H1 (cell line): ENCODE measurements around the gene PIK3C2G. TPM values are rescaled to one million over a fixed set of nuclear protein-coding genes. Genes with fewer than 3 reads are reported as not detected.

Source experiments
- CTCF ChIA-PET: fragments of 300-600 bp; sonication (Branson Sonifier 250); formaldehyde crosslinking; loops from one replicate; lab custom pipeline; 2021; ENCODE audit not compliant: partially characterized antibody; lab: Charles Lee
- POLR2A ChIA-PET: fragments of 300-600 bp; sonication (Branson Sonifier 250); formaldehyde crosslinking; loops from one replicate; lab custom pipeline; 2021; ENCODE audit warnings: inconsistent platforms; ENCODE audit not compliant: partially characterized antibody; lab: Charles Lee
- DNase-seq, 2 experiments: peaks; one replicate each; pipeline versions ENCODE4 v3.0.0 to v3.0.0-alpha.2; 2010 to 2022; ENCODE audit warnings: low spot score in 2 of 2, low read depth in 1 of 2, mixed read lengths in 1 of 2
- FAIRE-seq: peaks from 2 replicates; lab custom pipeline; 2011; peaks lifted over from hg19 to GRCh38; lab: Jason Lieb, UNC
- H2AFZ ChIP-seq: 2 replicates; pipeline ENCODE4 v1.8.1; 2012; ENCODE audit warnings: low read length, inconsistent platforms
- H2AK5ac ChIP-seq: 2 replicates; pipeline ENCODE4 v1.6.1; 2013; ENCODE audit warnings: low read depth, low read length
- H2BK120ac ChIP-seq: replicated peaks from 2 replicates; pipeline ENCODE3; 2013; ENCODE audit warnings: low read depth, low read length, inconsistent platforms
- H2BK12ac ChIP-seq: 2 replicates; pipeline ENCODE4 v1.6.1; 2013; ENCODE audit warnings: low read depth, low read length
- H2BK15ac ChIP-seq: 2 replicates; pipeline ENCODE4 v1.6.1; 2013; ENCODE audit warnings: low read length
- H2BK20ac ChIP-seq: 2 replicates; pipeline ENCODE4 v1.6.1; 2013; ENCODE audit warnings: low read length
- H2BK5ac ChIP-seq: 2 replicates; pipeline ENCODE4 v1.6.1; 2013; ENCODE audit warnings: low read depth, low read length
- H3K14ac ChIP-seq: 2 replicates; pipeline ENCODE4 v1.6.1; 2013; ENCODE audit warnings: inconsistent platforms; ENCODE audit not compliant: insufficient read length
- H3K18ac ChIP-seq: 2 replicates; pipeline ENCODE4 v1.6.1; 2013; ENCODE audit warnings: low read length; ENCODE audit errors: extremely low read depth
- H3K23ac ChIP-seq: 2 replicates; pipeline ENCODE4 v1.6.1; 2013; ENCODE audit warnings: inconsistent platforms; ENCODE audit not compliant: insufficient read length
- H3K23me2 ChIP-seq: 2 replicates; pipeline ENCODE4 v1.6.1; 2013; ENCODE audit warnings: low read depth, low read length
- H3K27ac ChIP-seq: 2 replicates; pipeline ENCODE4 v1.6.1; 2011; ENCODE audit warnings: low read depth, low read length, inconsistent platforms
- H3K27me3 ChIP-seq, 4 experiments: replicated peaks in 1 of 4; 1 replicate in 1 of 4; 2 replicates in 3 of 4; pipeline versions ENCODE4 v1.6.1 to v1.8.1; 2011 to 2013; ENCODE audit warnings: low read length in 3 of 4, mild to moderate bottlenecking in 3 of 4, inconsistent platforms in 2 of 4, mixed read lengths in 2 of 4, moderate library complexity in 1 of 4; ENCODE audit not compliant: control insufficient read depth in 3 of 4, insufficient read depth in 3 of 4; ENCODE audit errors: extremely low read depth in 1 of 4
- H3K36me3 ChIP-seq, 4 experiments: 2 replicates each; pipeline versions ENCODE4 v1.6.1 to v1.8.1; 2011 to 2013; ENCODE audit warnings: mild to moderate bottlenecking in 4 of 4, low read length in 3 of 4, moderate library complexity in 2 of 4, control low read depth in 1 of 4, inconsistent platforms in 1 of 4; ENCODE audit not compliant: insufficient read depth in 4 of 4, control insufficient read depth in 2 of 4
- H3K4ac ChIP-seq: replicated peaks from 2 replicates; pipeline ENCODE3; 2013; ENCODE audit warnings: low read length, low read depth, mixed read lengths, inconsistent platforms; ENCODE audit not compliant: insufficient read length
- H3K4me1 ChIP-seq, 4 experiments: replicated peaks in 1 of 4; 1 replicate in 1 of 4; 2 replicates in 3 of 4; pipeline versions ENCODE4 v1.6.1 to v1.8.1; 2011 to 2013; ENCODE audit warnings: low read length in 3 of 4, inconsistent platforms in 2 of 4, mixed read lengths in 1 of 4; ENCODE audit not compliant: insufficient read depth in 4 of 4, control insufficient read depth in 3 of 4
- H3K4me2 ChIP-seq, 2 experiments: 2 replicates each; pipeline versions ENCODE4 v1.6.1 to v1.8.1; 2011 to 2013; ENCODE audit warnings: low read depth in 2 of 2, low read length in 2 of 2, control low read depth in 1 of 2, inconsistent platforms in 1 of 2, mild to moderate bottlenecking in 1 of 2; ENCODE audit not compliant: insufficient read depth in 1 of 2
- H3K4me3 ChIP-seq, 4 experiments: fragments of 200-600, 300-600 bp in 1 of 4; sonication (generic), shearing (Covaris generic), sonication (Bioruptor Twin) in 1 of 4; 2 replicates each; pipeline versions ENCODE4 v1.5.1 to v1.8.1; 2011 to 2016; ENCODE audit warnings: low read length in 4 of 4, low read depth in 3 of 4, control low read depth in 2 of 4, inconsistent platforms in 2 of 4, mild to moderate bottlenecking in 2 of 4, mixed read lengths in 1 of 4, moderate library complexity in 1 of 4; ENCODE audit not compliant: insufficient read depth in 2 of 4; ENCODE audit errors: extremely low read depth in 1 of 4
- H3K56ac ChIP-seq: replicated peaks from 2 replicates; pipeline ENCODE3; 2013; ENCODE audit warnings: low read depth, mild to moderate bottlenecking, mixed read lengths, low read length, inconsistent platforms; ENCODE audit not compliant: insufficient read length
- H3K79me1 ChIP-seq: 2 replicates; pipeline ENCODE4 v1.6.1; 2013; ENCODE audit warnings: low read depth, low read length, control low read depth
- H3K79me2 ChIP-seq, 2 experiments: 2 replicates each; pipeline versions ENCODE4 v1.6.1 to v1.8.1; 2012 to 2013; ENCODE audit warnings: low read length in 2 of 2, mild to moderate bottlenecking in 2 of 2, inconsistent platforms in 1 of 2; ENCODE audit not compliant: insufficient read depth in 2 of 2, control insufficient read depth in 1 of 2
- H3K9ac ChIP-seq, 4 experiments: replicated peaks in 1 of 4; 1 replicate in 1 of 4; 2 replicates in 3 of 4; pipeline versions ENCODE4 v1.6.1 to v1.8.1; 2011 to 2013; ENCODE audit warnings: low read depth in 3 of 4, low read length in 3 of 4, control low read depth in 2 of 4, mild to moderate bottlenecking in 2 of 4, moderate library complexity in 2 of 4, inconsistent platforms in 1 of 4; ENCODE audit errors: extremely low read depth in 1 of 4
- H3K9me3 ChIP-seq, 2 experiments: 2 replicates each; pipeline versions ENCODE4 v1.6.1 to v1.8.1; 2012 to 2013; ENCODE audit warnings: mild to moderate bottlenecking in 2 of 2, moderate library complexity in 2 of 2, control low read depth in 1 of 2, inconsistent platforms in 1 of 2, low read depth in 1 of 2, low read length in 1 of 2, mixed read lengths in 1 of 2; ENCODE audit not compliant: insufficient read depth in 2 of 2
- H4K20me1 ChIP-seq, 2 experiments: replicated peaks in 1 of 2; 2 replicates each; pipeline versions ENCODE3 to v1.8.1; 2011 to 2013; ENCODE audit warnings: inconsistent platforms in 2 of 2, low read length in 2 of 2, mild to moderate bottlenecking in 1 of 2; ENCODE audit not compliant: insufficient read depth in 2 of 2, control insufficient read depth in 1 of 2
- H4K5ac ChIP-seq: 2 replicates; pipeline ENCODE4 v1.6.1; 2013; ENCODE audit warnings: low read length, low read depth, mixed read lengths, inconsistent platforms; ENCODE audit not compliant: insufficient read length
- H4K8ac ChIP-seq: 2 replicates; pipeline ENCODE4 v1.8.0; 2013; ENCODE audit warnings: mild to moderate bottlenecking, moderate library complexity, low read length, inconsistent platforms; ENCODE audit not compliant: insufficient read depth; ENCODE audit errors: extremely low read depth
- H4K91ac ChIP-seq: replicated peaks from 2 replicates; pipeline ENCODE3; 2013; ENCODE audit warnings: low read length, mixed read lengths, inconsistent platforms; ENCODE audit not compliant: insufficient read length
- SRF ChIP-seq: IDR thresholded peaks from 2 replicates; pipeline ENCODE4 v1.6.1; 2011; ENCODE audit warnings: mild to moderate bottlenecking, low read depth, low read length, moderate library complexity
- TBP ChIP-seq: IDR thresholded peaks from 2 replicates; pipeline ENCODE4 v1.6.1; 2011; ENCODE audit warnings: low read depth, low read length, improper control_type of control experiment
- WGBS, 2 experiments: shearing (Covaris generic) in 1 of 2; methylation state at CpG; one replicate each; pipeline versions ENCODE4 v1.1.6 to v1.1.7; 2013 to 2015; ENCODE audit warnings: low lambda C conversion rate in 2 of 2, mixed read lengths in 2 of 2, inconsistent platforms in 1 of 2, low coverage in 1 of 2, missing lambda C conversion rate in 1 of 2; ENCODE audit not compliant: insufficient replicate concordance in 2 of 2, insufficient coverage in 1 of 2, insufficient read length in 1 of 2; ENCODE audit errors: extremely low coverage in 1 of 2, missing lambda C conversion rate in 1 of 2; 5-methylcytosine and 5-hydroxymethylcytosine counted together
- polyA plus RNA-seq, 7 experiments: library from polyadenylated mRNA; depleted of rRNA in 3 of 7; stranded (reverse) in 5 of 7; unstranded in 2 of 7; fragments of >200 nt in 5 of 7; fragments of 200-250 nt in 2 of 7; gene quantifications; 1 replicate in 5 of 7; 2 replicates in 1 of 7; 4 replicates in 1 of 7; pipeline versions ENCODE4 v1.2.1 to v1.2.3, GENCODE V29; 2011 to 2013; ENCODE audit warnings: missing spikeins in 2 of 7, mixed read lengths in 2 of 7
- total RNA-seq: library from RNA; stranded (reverse); fragmentation: NEBNext Ultra II Directional; extraction: Animal tissue kit (Norgen Biotek cat#: 25700); gene quantifications from 2 replicates; pipeline ENCODE4 v1.2.1, GENCODE V29; 2021

The PIK3C2G gene
- total and polyA plus RNA-seq, 2 of the 8 experiments (the other 6 are each of a cell fraction or from before 2014, with no cell fraction given), result not detected

GRCh38 chr12:18456344-18456743 is 195.0 kb downstream of the PIK3C2G start:
- peak overlapping the region; percentile 7; the same call in 1 of the 2 replicates for H2BK5ac ChIP-seq
- no peaks in the 10 kb centered on the region for H4K20me1 ChIP-seq
- TF ChIP-seq SRF (no peak), TBP (0 out of 2 replicates have a peak, but pooled peaks have one; percentile 31)
- TF ChIP-seq, all 59 proteins: peak for 1
- H3K4me3 ChIP-seq, result no peak overlapping the region; a peak in 1 of 8 replicates
- no peak overlapping the region for H3K56ac ChIP-seq
- no peak overlapping the region for H3K23ac ChIP-seq
- no peaks in the 10 kb centered on the region for H3K36me3 ChIP-seq
- H3K9ac ChIP-seq, result no peak overlapping the region
- no peaks in the 10 kb centered on the region for H3K27me3 ChIP-seq
- no peak overlapping the region for H2BK12ac ChIP-seq
- no peak overlapping the region for H2AK5ac ChIP-seq
- H2BK20ac ChIP-seq, result no peak overlapping the region
- no peaks in the 10 kb centered on the region for H3K23me2 ChIP-seq
- no peak overlapping the region for H3K27ac ChIP-seq
- ChIA-PET POLR2A (no interaction called here), CTCF (interaction anchor here (1.0 to 1.2 kb wide), 3 partner anchors 27 to 207 kb away, joined by 3 to 4 read pairs (median 3); no protein-coding TSS in a partner anchor)
- no peak overlapping the region for H3K4me2 ChIP-seq
- H4K91ac ChIP-seq, result no peak overlapping the region
- no peak overlapping the region for H4K8ac ChIP-seq
- 71% methylated on average over 2 of the region's 2 CpGs; no CpG with 5 or more reads in 1 of the 2 experiments for WGBS, 2 experiments
- no peak overlapping the region for H3K14ac ChIP-seq
- no peak overlapping the region for H3K4ac ChIP-seq
- no peak overlapping the region for H2BK120ac ChIP-seq
- no peaks in the 10 kb centered on the region for H3K9me3 ChIP-seq
- no peaks in the 10 kb centered on the region for H3K79me2 ChIP-seq
- H2BK15ac ChIP-seq, result no peak overlapping the region
- DNase-seq (no peak), FAIRE-seq (no peak)
- no peaks in the 10 kb centered on the region for H3K79me1 ChIP-seq
- H3K4me1 ChIP-seq, result peaks cover 2 to 14% (median 7%) of the 10 kb centered on the region in 4 experiments; a peak in 5 of 7 replicates
- no peak overlapping the region for H4K5ac ChIP-seq
- no peak overlapping the region for H2AFZ ChIP-seq
- no peak overlapping the region for H3K18ac ChIP-seq
